Activated T-cell treated with anti-CD3 and anti-CD28 coated beads for 48 hours (primary cell): Measurements from ENCODE around the gene ZFP1.
"Not testable (repeated sequence)": the region's sequence is repeated elsewhere in the genome, so short reads cannot be mapped to it uniquely, and the experiment has no call there.

ENCODE experiments used
- DNase-seq: peaks from one replicate; pipeline ENCODE4 v3.0.0-alpha.2; 2020; ENCODE audit warnings: low read depth

The ZFP1 gene

DNA sequence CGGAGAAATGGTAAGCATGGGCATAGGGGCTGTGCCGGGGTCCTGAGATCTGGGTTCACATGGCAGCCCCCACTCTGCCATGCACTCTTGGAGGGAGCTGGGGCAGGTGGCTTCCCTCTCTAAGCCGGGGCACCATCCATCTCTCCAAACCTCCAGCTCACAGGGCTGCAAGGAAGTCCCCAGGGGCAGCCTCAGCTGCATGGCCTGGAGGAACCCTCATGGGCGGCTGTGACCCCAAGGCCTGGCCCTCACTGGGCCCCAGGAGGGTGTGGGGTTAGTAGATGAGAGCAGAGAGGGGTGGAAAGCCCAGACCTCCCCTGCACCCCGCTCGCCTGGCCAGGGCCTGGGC is 56.1 kb downstream of the ZFP1 start:
- no peak for DNase-seq

DNA sequence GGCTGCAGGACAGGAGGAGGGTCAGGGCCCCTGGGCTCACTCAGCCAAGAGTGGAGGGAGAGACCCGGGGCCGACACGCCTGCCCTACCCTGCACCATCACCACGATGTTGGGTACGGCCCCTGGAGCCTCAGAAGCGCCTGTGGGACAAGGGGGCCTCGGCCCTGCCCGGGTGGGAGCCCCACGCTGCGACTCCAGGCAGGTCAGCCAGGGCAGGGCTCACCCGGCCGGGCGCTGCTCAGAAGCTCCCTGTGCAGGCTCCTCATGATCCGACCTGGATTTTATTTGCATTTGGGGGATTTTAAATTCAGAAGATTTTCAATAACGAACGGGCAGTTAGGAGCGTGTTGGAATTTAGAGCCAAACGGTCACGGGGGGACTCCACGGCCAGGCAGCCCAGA is 56.6 kb downstream of the ZFP1 start:
- DNase-seq: not testable (repeated sequence)

DNA sequence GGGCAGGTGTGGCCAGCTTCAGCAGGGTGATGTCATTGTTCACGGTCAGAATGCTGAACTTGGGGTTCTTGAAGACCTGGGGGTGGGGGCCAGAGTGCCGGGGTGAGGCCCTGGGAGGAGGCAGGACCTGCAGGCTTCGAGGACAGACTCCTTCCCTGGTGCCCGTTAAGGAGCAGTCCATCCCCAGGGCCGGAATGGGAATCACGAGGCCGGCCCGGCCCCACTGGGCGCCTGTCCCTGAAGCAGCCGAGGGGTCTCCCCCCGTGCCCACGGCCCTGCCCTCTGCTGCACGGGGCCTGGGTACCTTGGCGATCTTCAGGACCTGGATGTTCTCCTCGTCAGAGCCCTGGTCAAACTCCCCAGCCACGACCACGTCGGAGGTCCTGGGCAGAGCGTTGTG is 57.1 kb downstream of the ZFP1 start:
- not testable (repeated sequence) for DNase-seq

DNA sequence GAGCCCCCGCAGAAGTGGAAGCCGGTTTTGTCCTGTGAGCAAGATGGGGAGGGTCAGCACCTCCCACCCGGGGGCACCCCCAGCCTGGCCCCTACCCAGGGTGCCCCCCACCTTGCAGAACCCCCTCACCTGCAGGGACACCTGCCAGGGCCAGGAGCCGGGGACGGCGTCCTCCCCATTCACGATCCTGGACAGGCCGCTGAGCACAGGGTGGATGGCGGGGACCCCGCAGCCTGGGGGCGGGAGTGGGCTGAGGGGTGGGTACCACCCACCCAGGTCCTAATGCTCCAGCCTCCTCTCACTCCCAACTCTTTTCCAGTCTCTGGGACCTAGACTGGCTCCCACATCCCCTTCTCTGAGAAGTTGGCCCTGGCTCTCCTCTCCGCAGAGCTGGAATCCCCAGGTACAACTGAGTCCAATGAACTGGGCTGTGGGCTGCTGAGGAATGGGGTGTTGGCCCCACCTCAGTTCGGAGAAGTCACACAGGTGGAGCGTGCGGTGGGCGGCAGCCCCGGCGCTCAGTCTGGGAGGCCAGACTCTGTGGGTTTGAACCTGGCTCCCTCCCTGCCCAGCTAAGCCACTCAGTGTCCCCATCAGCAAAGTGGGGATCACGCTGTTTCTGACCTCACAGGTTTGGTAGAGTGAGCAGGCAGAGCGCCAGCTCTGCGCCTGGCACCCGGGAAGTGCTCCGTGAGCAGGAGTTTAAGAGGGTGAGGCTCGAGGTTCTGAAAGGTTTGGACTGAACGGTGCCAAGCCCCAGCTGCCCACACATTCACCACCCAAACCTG is 57.8 kb downstream of the ZFP1 start:
- not testable (repeated sequence) for DNase-seq

DNA sequence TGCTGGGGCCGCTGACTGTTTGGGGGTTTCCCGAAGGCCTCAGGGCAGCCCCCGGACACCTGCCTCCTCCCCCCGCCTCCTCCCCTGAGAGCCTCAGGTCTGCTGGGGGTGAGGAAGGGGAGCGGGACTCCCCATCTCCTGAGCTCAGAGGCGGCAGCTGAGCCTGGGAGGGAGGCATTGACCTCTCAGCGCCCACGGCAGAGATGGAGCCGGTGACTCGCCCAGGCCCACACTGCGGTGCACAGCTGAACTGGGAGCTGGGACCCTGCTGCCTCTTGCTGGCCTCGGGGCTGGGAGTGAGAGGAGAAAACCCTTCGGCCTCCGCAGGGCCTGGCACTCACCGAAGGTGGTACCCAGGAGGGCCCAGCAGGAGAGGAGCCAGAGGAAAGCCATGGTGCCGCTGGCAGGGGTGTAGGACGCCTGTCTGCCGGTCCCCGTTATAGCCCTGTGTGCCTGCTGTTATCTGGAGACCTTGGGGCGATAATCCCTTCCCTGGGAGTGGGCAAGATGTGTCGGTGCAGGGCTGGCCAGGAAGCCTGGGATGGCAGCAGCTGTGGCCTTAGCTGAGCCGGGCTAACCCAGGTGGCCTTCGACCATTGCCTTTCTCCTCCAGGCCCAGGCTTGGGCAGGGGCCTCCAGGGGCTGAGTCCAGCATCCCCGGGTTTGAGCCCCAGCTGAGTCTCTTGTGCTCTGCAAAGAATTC is 58.6 kb downstream of the ZFP1 start, which contains the start of gene CTRB2:
Gene CTRB2 (minus strand): TSS at position 413 of the 703 bp plus-strand sequence. CDS start 20 bp downstream, at position 393.
- DNase-seq: no peak

DNA sequence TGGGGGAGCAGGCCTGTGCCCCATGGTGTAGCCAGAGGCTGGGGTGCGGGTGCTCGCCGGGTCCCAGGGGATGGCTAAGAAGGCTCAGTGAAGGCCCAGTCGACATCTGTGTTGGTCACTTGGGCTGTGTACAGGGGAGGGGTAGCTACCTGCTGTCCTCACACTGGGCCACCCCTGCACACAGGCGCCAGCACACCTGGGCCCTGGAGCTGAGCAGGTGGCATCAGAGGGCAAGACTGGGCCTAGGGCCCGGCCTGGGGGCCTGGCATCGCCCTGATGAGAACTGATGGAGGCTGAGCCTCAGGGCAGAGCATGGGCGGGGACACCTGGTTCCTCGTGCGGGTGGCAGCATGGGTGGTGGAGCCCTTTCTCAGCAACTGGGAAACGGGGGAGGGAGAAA is 59.5 kb downstream of the ZFP1 start:
- no peak for DNase-seq

DNA sequence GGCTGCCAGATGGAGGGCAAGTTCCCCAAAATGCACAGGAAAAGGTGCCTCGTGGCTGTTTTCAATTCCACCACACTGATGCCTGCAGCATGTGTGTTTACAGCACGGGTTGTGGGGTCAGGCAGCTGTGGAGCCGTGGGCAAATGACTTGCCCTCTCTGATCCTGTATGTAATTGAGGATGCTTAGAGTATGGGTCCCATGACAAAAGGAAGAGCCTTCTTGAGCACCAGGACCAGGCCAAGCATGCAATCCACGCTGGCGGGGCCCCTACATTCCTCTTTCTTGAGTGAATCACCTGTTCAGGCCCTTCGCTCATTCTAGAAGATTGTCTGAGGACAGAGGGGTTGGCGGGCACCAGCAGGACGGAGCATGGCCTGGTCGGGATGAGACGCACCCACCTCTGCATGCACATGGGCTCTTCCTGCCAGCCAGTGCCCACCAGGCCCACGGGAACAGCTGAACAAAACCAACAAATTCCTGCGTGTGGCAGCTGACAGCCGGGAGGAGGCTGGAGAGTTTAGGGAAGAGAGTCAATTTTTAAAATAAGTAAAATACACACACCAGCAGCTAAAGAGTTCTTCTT is 60.0 kb downstream of the ZFP1 start:
- no peak for DNase-seq

DNA sequence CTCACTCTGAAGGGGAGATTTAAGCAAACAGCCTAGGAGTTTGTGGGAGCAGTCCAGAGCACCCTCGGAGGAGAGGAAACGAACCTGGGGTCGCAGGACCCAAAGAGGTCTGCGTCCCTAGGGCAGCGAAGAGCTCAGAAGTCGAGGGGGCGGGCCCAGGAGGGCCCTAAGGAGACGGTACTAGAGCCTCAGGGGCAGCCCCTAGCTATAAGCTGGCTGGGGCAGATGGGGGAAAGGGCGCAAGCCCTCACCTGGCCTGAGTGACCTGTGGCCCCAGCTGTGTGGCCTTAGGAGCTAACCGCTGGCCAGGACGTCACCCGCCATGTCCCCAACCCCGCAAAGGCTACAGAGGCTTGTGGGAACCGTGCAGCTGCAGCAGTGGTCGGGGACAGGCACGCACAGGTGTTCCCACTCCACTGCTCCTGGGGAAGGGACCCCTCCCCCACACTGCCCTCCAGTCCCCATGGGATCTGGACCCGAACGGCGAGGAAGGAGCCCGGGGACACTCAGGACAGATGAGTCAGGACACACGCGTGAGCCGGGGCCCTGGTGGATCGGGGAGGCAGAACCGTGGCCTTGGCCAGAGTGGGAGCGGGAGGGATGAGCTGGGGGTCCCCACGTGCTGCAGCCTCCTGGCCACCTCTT is 60.7 kb downstream of the ZFP1 start:
- DNase-seq: no peak

DNA sequence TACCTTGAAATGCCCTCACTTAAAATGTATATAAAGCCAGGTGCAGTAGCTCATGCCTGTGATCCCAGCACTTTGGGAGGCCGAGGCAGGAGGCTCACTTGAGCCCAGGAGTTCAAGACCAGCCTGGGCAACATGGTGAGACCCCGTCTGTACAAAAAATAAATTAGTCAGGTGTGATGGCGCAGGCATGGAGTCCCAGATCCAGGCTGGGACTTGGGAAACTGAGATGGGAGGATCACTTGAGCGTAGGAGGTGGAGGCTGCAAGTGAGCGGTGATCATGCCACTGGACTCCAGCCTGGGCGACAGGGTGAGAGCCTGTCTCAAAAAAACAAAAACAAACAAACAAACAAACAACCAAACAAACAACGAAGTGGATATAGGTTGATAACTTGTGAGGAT is 61.2 kb downstream of the ZFP1 start:
- not testable (repeated sequence) for DNase-seq

DNA sequence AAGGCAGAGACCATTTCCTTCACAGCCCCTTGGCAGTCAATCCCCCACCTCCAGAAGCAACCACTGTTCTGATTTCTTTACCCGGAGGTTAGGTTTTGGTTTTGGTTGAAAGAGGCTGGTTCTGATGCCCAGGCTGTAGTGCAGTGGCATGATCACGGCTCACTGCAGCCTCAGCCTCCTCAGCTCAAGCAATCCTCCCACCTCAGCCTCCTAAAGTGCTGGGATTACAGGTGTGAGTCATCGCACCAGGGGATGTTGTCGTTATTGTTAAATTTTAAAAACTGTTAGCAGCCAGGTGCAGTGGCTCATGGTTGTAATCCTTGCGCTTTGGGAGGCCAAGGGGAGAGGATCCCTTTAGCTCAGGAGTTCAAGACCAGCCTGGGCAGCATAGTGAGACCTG is 61.6 kb downstream of the ZFP1 start:
- no peak for DNase-seq

DNA sequence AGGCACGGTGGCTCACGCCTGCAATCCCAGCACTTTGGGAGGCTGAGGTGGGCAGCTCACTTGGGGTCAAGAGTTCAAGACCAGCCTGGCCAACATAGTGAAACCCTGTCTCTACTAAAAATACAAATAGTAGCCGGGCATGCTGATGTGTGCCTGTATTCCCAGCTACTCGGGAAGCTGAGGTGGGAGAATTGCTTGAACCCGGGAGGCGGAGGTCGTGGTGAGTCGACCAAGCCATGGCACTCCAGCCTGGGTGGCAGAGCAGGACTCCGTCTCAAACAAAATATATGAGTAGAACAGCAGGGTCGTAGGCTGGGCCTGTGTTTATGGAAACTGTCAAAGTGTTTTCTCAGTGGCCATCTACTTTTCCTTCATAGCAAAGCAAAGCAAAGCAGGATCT is 63.0 kb downstream of the ZFP1 start:
- DNase-seq: not testable (repeated sequence)

DNA sequence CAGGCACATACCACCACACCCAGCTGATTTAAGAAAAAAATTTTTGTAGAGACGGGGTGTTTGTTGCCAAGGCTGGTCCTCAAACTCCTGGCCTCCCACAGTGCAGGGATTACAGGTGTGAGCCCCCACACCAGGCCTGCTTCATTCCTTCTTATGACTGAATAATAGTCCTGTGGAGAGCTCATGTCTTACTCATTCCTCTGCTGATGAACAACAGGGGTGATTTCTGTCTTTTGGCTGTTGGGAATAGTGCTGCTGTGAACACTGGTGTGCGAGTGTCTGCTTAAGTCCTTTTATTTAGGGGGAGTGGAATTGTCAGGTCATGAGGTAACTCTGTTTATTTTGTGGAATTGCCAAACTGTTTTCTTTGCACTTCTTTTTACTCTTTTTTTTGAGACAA is 67.8 kb downstream of the ZFP1 start:
- no peak for DNase-seq

DNA sequence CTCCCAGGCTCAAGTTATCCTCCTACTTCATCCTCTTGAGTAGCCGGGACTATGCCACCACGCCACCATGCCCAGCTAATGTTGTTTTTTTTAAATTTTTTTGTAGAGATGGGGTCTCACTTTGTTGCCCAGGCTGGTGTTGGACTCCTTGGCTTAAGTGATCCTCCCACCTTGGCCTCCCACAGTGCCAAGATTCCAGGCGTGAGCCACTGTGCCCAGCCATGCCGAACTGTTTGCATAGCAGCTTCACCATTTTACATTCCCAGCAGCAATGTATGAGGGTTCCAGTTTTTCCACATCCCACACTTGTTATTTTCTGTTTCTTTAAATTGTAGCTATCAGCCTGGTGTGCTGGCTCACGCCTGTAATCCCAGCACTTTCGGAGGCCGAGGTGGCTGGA is 68.3 kb downstream of the ZFP1 start:
- DNase-seq: no peak

DNA sequence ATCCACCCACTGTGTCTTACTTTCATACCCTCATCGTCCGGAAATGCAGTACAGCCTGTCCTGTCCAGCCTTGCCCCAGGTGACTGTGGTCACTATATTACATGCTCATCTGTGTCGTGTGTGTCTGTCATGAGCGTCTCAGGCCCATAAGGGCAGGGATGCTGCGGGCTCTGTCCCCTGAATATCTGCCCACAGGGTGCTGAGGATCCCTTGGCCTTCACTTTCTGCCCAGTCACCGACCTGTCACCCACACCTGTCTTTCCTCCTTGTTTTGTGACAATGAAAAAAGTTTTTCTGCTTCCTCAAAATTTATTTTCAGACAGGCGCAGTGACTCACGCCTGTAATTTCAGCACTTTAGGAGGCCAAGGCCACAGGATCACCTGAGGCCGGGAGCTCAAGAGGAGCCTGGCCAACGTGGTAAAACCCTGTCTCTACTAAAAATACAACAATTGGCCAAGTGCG is 69.1 kb downstream of the ZFP1 start:
- no peak for DNase-seq

DNA sequence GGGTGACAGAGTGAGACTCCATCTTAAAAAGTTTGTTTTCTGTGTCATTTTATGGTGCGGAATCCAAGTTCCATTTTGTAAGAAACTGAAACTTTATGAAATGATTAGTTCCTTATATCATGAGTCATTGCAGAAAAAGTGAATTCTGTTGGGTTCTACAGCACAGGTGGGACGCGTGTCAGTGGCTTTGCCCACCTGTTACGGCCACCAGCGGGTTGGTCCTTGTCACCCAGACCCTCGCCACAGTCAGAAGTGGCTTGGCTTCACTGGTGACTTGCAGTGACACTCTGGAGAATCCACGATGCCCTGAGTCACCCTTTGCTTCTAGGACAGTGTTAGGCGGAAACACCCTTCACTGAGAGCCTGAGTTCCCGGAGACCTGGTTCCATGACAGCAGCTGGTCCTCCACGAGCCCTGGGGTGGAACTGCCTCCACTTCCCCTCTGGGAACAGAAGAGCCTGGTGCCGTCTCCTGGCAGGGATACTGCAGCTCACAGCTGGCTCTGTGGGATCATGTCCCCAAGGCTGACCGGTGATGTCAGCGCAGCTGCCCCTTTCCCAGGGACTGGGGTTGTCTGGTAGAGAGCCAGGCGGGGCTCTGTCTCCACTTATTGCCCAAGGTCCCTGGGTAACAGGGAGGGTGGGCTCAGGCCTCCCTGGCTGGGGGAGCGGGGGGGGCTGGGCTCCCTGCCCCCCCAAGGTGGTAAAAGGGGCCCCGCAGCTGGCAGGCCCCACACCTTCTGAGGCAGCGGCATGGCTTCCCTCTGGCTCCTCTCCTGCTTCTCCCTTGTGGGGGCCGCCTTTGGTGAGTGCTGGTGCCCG is 70.1 kb downstream of the ZFP1 start, which contains the start of gene CTRB1:
Gene CTRB1 (plus strand): TSS at position 733 of the 821 bp plus-strand sequence. CDS start 20 bp downstream, at position 753.
- DNase-seq: no peak

DNA sequence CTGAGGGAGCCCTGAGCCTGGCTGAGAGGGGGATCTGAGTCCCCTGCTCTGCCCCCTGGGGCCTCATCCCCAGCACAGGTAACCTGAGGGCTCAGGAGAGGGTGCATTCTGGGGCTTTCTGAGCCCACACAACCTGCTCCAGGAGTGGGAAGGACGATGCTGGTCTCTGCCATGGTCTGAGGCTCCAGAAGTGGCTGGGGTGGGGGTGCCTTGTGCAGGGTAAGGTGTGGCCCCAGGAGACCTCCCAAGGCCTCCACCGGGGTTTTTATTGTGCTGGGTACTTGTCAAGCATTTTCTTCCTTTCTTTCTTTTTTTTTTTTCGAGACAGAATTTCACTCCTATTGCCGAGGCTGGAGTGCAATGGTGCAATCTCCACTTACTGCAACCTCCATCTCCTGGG is 70.8 kb downstream of the ZFP1 start:
- DNase-seq: no peak

DNA sequence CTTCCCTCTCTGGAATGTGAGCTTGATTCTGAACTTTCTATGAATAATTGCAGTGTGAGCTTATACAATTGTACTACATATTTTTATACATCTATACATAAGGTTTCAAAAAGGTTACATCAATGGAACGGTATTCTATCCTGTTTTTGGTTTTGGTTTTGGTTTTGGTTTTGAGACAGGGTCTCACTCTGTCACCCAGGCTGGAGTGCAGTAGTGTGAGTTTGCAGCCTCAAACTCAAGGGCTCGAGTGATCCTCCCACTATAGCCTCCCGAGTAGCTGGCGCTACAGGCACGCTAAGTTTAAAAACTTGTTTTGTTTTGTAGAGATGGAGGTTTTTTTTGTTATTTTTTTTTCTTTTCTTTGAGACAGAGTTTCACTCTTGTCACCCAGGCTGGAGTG is 71.5 kb downstream of the ZFP1 start:
- no peak for DNase-seq
